ENCODE data around the gene KBTBD12. TPM values are rescaled to one million over a fixed set of nuclear protein-coding genes. Genes with fewer than 3 reads are reported as not detected.

The KBTBD12 gene
- total and polyA plus RNA-seq, 2 donors (not counting 3 experiments of a cell fraction or from before 2014, with no cell fraction given): not detected

DNA sequence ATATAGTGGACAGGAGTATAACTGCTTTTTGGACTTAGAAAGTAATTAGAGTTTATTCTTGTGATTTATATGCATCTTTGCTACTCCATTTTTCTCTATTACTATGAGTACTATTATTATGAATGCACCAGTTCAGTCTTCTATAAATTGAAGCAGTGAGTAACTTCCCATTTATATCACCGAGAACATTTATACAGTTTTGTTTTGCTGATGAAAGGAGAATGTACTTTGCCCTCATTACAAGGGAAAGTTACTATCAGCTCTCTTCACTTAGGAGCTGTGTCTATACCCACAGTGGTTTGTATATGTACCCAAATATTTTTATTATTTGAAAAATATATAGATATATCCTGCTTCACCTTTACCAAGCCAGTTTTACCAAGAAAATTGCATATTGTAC lies 5.7 kb downstream of the KBTBD12 start:
- Histone ChIP-seq H3K4me2 (ENCODE audit: insufficient read depth, low read length) (no peak overlapping the region), H4K20me1 (replicated peaks; ENCODE audit: control insufficient read depth, extremely low read depth, insufficient read depth, low read length) (no peaks in the 10 kb centered on the region), H3K9me3 (replicated peaks; ENCODE audit: control insufficient read depth, insufficient read depth, low read length) (no peaks in the 10 kb centered on the region), H3K79me2 (ENCODE audit: control insufficient read depth, insufficient read depth, low read length) (no peaks in the 10 kb centered on the region), H3K4me3 (replicated peaks in 1 of 3; ENCODE audit: insufficient read depth in 1 of 3, low read depth in 1 of 3, low read length in 3 of 3) (no peak overlapping the region), H3K36me3 (ENCODE audit: control insufficient read depth in 2 of 2, extremely low read depth in 1 of 2, insufficient read depth in 2 of 2, low read length in 2 of 2) (no peaks in the 10 kb centered on the region), H3K27ac (ENCODE audit: insufficient read depth, low read depth, low read length) (no peak overlapping the region), H2AFZ (ENCODE audit: low read depth, low read length) (no peak overlapping the region), H3K9ac (replicated peaks; ENCODE audit: extremely low read depth, insufficient read depth, low read length) (no peak overlapping the region), H3K27me3 (ENCODE audit: control insufficient read depth in 2 of 2, insufficient read depth in 2 of 2, low read length in 2 of 2) (peaks cover 32 to 51% of the 10 kb centered on the region in 2 experiments), H3K4me1 (ENCODE audit: control insufficient read depth, extremely low read depth, insufficient read depth, low read length) (no peaks in the 10 kb centered on the region), H3K9me1 (replicated peaks; ENCODE audit: control insufficient read depth, extremely low read depth, insufficient read depth, low read length) (no peaks in the 10 kb centered on the region)
- no peak for FAIRE-seq
- intact Hi-C loops (cut with micrococcal nuclease): no loop called here
- no peak for TF ChIP-seq POLR2A (IDR thresholded peaks at IDR 0.05; ENCODE audit: low read depth, low read length)
- TF ChIP-seq MAX (IDR thresholded peaks at IDR 0.05; ENCODE audit: insufficient read depth, insufficient read length): no peak
- TF ChIP-seq CTCF (IDR thresholded peaks at IDR 0.05; ENCODE audit: extremely low read depth in 1 of 2, insufficient read depth in 1 of 2, low read depth in 1 of 2, low read length in 2 of 2): no peak
- no peak for TF ChIP-seq JUN (IDR thresholded peaks at IDR 0.05; ENCODE audit: borderline replicate concordance, insufficient read depth, insufficient read length, low read depth)
- TF ChIP-seq MYC (IDR thresholded peaks at IDR 0.05; ENCODE audit: low read depth, low read length): no peak
- TF ChIP-seq FOS (IDR thresholded peaks at IDR 0.05; ENCODE audit: borderline replicate concordance, insufficient read depth, low read length): no peak
- no peak for TF ChIP-seq POLR2AphosphoS5 (IDR thresholded peaks at IDR 0.05; ENCODE audit: insufficient read depth, low read depth, low read length)
- TF ChIP-seq GATA2 (IDR thresholded peaks at IDR 0.05; ENCODE audit: insufficient read depth, insufficient read length, low read depth, low read length): no peak
- TF ChIP-seq EZH2 (IDR thresholded peaks at IDR 0.05; ENCODE audit: borderline replicate concordance, low read depth, low read length, severe bottlenecking): no peak
- dilution Hi-C loops (cut with MboI; ENCODE audit: extremely low pct_ligation_motif_present, low sequenced_read_pairs): no loop called here
- DNase-seq (ENCODE audit: low read depth, low spot score): no peak
- ChIA-PET CTCF (no interaction called here), POLR2A (no interaction called here)
- no TSS peak for BruUV-seq (replicated peaks)
